Measurements from ENCODE around the gene SERBP1. TPM values are rescaled to one million over a fixed set of nuclear protein-coding genes. Genes with fewer than 3 reads are reported as not detected.
A peak's percentile ranks its signal among the peaks of the same experiment; 100 is the strongest.

The SERBP1 gene
- total and polyA plus RNA-seq, 9 donors = 206 to 443 (median 427) TPM

- H3K9me3 ChIP-seq (replicated peaks; ENCODE audit: control insufficient read depth, low read depth, low read length) = no peaks in the 10 kb centered on the region
- DNase-seq = peak; percentile 47
- peak overlapping the region; percentile 30 for H3K27ac ChIP-seq (ENCODE audit: low read length)
- peaks cover 51% of the 10 kb centered on the region for H3K4me1 ChIP-seq (ENCODE audit: control insufficient read depth, insufficient read depth, low read length)
- 76% methylated on average over 5 of the region's 5 CpGs for WGBS (ENCODE audit: insufficient coverage)
- H3K4me3 ChIP-seq (ENCODE audit: low read length) = no peak overlapping the region
- no peaks in the 10 kb centered on the region for H3K27me3 ChIP-seq (ENCODE audit: control insufficient read depth, insufficient read depth, low read length)
- H3K36me3 ChIP-seq (ENCODE audit: control insufficient read depth, insufficient read depth, low read length) = no peaks in the 10 kb centered on the region
These were observed 34.5 kb upstream of the SERBP1 start for GRCh38 chr1:67464746-67465145.

DNA sequence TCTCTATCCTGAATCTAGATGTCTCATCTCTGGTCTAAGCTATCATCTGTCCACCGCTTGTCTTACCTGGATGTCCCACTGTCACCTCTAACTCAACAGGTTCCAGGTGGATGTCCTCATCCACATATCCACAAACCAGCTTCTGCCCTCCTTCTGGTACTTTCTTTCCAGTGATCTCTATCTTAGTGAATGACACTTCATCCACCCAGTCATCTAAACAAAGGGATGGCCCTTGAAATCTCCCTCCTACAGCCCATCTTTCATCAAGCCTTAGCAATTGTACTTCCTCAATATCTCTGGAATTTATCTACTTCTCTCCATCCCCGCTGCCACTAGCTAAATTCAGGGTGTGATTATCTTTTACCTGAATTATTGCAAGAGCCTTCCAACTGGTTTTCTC, 33.9 kb upstream of the SERBP1 start:
- Histone ChIP-seq H3K27ac (ENCODE audit: low read length) (peak overlapping the region; percentile 77), H3K9me3 (replicated peaks; ENCODE audit: control insufficient read depth, low read depth, low read length) (no peaks in the 10 kb centered on the region), H3K4me3 (ENCODE audit: low read length) (no peak overlapping the region), H3K27me3 (ENCODE audit: control insufficient read depth, insufficient read depth, low read length) (no peaks in the 10 kb centered on the region), H3K4me1 (ENCODE audit: control insufficient read depth, insufficient read depth, low read length) (peaks cover 51% of the 10 kb centered on the region), H3K36me3 (ENCODE audit: control insufficient read depth, insufficient read depth, low read length) (no peaks in the 10 kb centered on the region)
- whole genome bisulfite sequencing (ENCODE audit: insufficient coverage) = 88% methylated on average over 2 of the region's 2 CpGs
- no peak for DNase-seq

DNA sequence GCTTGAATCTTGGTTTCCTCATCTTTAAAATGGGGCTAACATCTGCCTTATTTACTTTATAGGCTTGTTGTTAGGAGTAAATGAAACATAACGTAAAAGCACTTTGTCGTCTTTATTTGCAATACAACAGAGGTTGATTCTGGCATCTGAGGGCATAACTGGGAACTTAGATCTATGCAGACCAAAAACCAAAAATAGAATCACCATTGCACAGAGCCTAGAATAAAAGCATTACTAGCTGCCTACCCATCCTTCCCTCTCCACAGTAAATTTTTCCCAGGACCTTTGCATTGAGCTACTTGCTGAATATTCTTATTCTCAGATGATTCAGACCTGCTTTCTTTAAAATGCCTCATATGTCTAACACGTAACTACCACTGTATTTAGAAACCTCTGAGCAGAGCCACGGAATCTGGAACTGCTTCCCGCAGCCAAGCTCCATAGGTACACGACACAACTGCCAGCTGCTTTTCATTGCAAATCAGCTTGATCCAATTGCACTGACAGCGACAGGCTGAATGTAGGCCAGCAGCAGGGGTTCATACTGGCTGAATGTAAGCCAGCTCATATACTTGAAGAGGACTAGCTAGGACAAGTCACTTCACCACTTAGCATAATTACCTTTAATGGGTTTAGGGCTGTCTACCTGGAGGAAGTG, 33.2 kb upstream of the SERBP1 start:
- no peaks in the 10 kb centered on the region for H3K27me3 ChIP-seq (ENCODE audit: control insufficient read depth, insufficient read depth, low read length)
- DNase-seq = peak; percentile 65

DNA sequence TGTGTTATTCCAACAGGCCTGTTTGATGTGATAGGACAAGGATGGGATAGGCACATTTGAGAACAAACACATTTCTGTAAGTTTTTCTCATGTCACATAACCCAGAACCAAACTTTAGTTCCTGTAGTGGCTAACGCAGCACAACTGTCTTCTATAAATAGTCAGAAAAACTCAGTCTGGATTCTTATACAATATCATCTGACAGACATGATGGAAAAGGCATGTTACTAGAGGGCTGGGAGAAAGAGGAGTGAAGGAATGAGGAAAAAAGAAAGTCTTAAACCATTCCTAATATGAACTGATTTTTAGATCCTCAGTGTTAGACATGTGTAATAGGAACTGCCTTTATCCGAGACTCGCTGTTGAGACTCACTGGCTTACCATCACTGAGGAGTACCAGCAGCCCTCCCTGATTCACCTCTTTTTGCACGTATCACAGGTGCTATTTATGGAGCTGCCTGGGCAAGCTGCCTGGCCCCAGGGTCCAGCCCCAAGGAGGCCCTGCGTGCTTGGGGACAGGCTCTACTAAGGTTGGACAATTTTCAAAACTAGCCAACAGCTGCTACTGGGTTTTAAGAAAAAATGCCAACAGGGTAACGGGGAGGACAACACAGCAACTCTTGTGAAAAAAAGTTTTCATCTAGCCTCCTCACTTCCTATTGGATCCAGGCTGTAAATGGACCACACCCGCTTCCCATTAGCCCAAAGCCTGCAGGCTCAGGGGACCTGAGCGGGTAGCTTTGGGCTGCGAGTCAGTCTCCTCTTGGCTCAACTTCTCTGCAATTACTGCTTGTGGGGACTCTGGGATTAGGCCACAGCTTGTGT, 30.7 kb upstream of the SERBP1 start:
- no peak overlapping the region for H3K4me3 ChIP-seq (ENCODE audit: low read length)
- H3K27me3 ChIP-seq (ENCODE audit: control insufficient read depth, insufficient read depth, low read length) = no peaks in the 10 kb centered on the region
- H3K9me3 ChIP-seq (replicated peaks; ENCODE audit: control insufficient read depth, low read depth, low read length) = no peaks in the 10 kb centered on the region
- H3K4me1 ChIP-seq (ENCODE audit: control insufficient read depth, insufficient read depth, low read length) = peaks cover 40% of the 10 kb centered on the region
- no peaks in the 10 kb centered on the region for H3K36me3 ChIP-seq (ENCODE audit: control insufficient read depth, insufficient read depth, low read length)
- peak overlapping the region; percentile 82 for H3K27ac ChIP-seq (ENCODE audit: low read length)
- peak; percentile 86 for DNase-seq
- 7% methylated on average over 3 of the region's 9 CpGs for WGBS (ENCODE audit: insufficient coverage)

More for the DNA sequence above, 33.2 kb upstream of the SERBP1 start:
- no peaks in the 10 kb centered on the region for H3K9me3 ChIP-seq (replicated peaks; ENCODE audit: control insufficient read depth, low read depth, low read length)
- WGBS (ENCODE audit: insufficient coverage) = 33% methylated on average over 4 of the region's 7 CpGs
- H3K36me3 ChIP-seq (ENCODE audit: control insufficient read depth, insufficient read depth, low read length) = no peaks in the 10 kb centered on the region
- no peak overlapping the region for H3K4me3 ChIP-seq (ENCODE audit: low read length)
- peak overlapping the region; percentile 77 for H3K27ac ChIP-seq (ENCODE audit: low read length)
- peaks cover 47% of the 10 kb centered on the region for H3K4me1 ChIP-seq (ENCODE audit: control insufficient read depth, insufficient read depth, low read length)

DNA sequence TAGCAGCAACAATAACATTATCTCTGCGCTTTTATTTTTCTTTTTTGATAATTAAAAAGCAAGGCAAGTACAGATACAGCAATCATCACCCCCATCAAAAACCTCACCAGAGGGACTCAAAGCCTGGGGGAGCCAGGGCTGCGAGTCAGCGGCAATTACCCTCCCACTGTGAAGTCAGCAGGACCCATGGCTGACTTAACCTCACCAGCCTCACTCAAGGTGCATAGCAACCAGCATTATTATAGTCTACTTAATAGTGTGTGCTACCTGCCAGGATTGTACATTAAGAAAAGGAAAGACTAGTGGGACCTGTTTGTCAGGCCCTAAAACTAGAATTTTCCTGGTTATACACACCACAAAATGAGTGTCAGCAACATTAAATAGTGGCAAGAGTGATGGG, 28.9 kb upstream of the SERBP1 start:
- H3K27ac ChIP-seq (ENCODE audit: low read length) = no peak overlapping the region

GRCh38 chr1:67458663-67459062, 28.5 kb upstream of the SERBP1 start:
- Histone ChIP-seq H3K4me1 (ENCODE audit: control insufficient read depth, insufficient read depth, low read length) (peaks cover 21% of the 10 kb centered on the region), H3K36me3 (ENCODE audit: control insufficient read depth, insufficient read depth, low read length) (no peaks in the 10 kb centered on the region), H3K4me3 (ENCODE audit: low read length) (no peak overlapping the region), H3K27me3 (ENCODE audit: control insufficient read depth, insufficient read depth, low read length) (no peaks in the 10 kb centered on the region), H3K9me3 (replicated peaks; ENCODE audit: control insufficient read depth, low read depth, low read length) (no peaks in the 10 kb centered on the region), H3K27ac (ENCODE audit: low read length) (no peak overlapping the region)
- no CpG with 5 or more reads among the region's 1 CpG for WGBS (ENCODE audit: insufficient coverage)
- no peak for DNase-seq

More for the DNA sequence above, 28.9 kb upstream of the SERBP1 start:
- peaks cover 25% of the 10 kb centered on the region for H3K4me1 ChIP-seq (ENCODE audit: control insufficient read depth, insufficient read depth, low read length)
- H3K9me3 ChIP-seq (replicated peaks; ENCODE audit: control insufficient read depth, low read depth, low read length) = no peaks in the 10 kb centered on the region
- WGBS (ENCODE audit: insufficient coverage) = 92% methylated on average over 2 of the region's 3 CpGs
- no peaks in the 10 kb centered on the region for H3K27me3 ChIP-seq (ENCODE audit: control insufficient read depth, insufficient read depth, low read length)
- no peaks in the 10 kb centered on the region for H3K36me3 ChIP-seq (ENCODE audit: control insufficient read depth, insufficient read depth, low read length)
- DNase-seq = no peak
- H3K4me3 ChIP-seq (ENCODE audit: low read length) = no peak overlapping the region

- Histone ChIP-seq H3K9me3 (replicated peaks; ENCODE audit: control insufficient read depth, low read depth, low read length) (no peaks in the 10 kb centered on the region), H3K27me3 (ENCODE audit: control insufficient read depth, insufficient read depth, low read length) (no peaks in the 10 kb centered on the region), H3K4me3 (ENCODE audit: low read length) (no peak overlapping the region), H3K27ac (ENCODE audit: low read length) (no peak overlapping the region), H3K4me1 (ENCODE audit: control insufficient read depth, insufficient read depth, low read length) (peaks cover 15% of the 10 kb centered on the region), H3K36me3 (ENCODE audit: control insufficient read depth, insufficient read depth, low read length) (no peaks in the 10 kb centered on the region)
- WGBS (ENCODE audit: insufficient coverage) = 57% methylated on average over 1 of the region's 1 CpG
- DNase-seq = no peak
These were observed 27.0 kb upstream of the SERBP1 start for GRCh38 chr1:67457247-67457646.

DNA sequence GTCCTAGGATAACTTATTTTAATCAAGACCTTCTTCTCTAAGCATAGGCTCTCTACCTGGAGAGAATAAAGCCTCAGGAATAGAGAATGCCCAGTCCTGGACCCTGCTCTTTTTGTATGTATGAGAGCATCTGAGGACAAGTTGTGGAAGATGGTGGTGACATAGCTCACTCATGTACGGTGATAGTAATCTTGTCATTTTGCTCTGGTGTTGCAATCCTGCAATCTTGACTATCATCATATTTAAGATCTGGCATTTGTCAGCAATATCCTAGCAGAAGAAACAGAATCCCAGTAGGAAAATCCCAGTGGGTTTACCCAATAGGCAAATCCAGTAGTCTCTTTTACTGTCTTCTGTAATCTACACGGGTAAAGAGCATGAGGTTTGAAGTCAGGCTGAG, 21.6 kb upstream of the SERBP1 start:
- DNase-seq = no peak
- Histone ChIP-seq H3K4me1 (ENCODE audit: control insufficient read depth, insufficient read depth, low read length) (no peaks in the 10 kb centered on the region), H3K27me3 (ENCODE audit: control insufficient read depth, insufficient read depth, low read length) (no peaks in the 10 kb centered on the region), H3K36me3 (ENCODE audit: control insufficient read depth, insufficient read depth, low read length) (no peaks in the 10 kb centered on the region), H3K9me3 (replicated peaks; ENCODE audit: control insufficient read depth, low read depth, low read length) (no peaks in the 10 kb centered on the region), H3K4me3 (ENCODE audit: low read length) (no peak overlapping the region), H3K27ac (ENCODE audit: low read length) (no peak overlapping the region)
- WGBS (ENCODE audit: insufficient coverage) = no CpG with 5 or more reads among the region's 2 CpGs

- 80% methylated on average over 1 of the region's 2 CpGs for WGBS (ENCODE audit: insufficient coverage)
- no peak overlapping the region for H3K27ac ChIP-seq (ENCODE audit: low read length)
These were observed 21.2 kb upstream of the SERBP1 start for GRCh38 chr1:67451356-67451755.

GRCh38 chr1:67446893-67447292, 16.7 kb upstream of the SERBP1 start:
- no peaks in the 10 kb centered on the region for H3K4me1 ChIP-seq (ENCODE audit: control insufficient read depth, insufficient read depth, low read length)
- H3K27me3 ChIP-seq (ENCODE audit: control insufficient read depth, insufficient read depth, low read length) = no peaks in the 10 kb centered on the region
- H3K9me3 ChIP-seq (replicated peaks; ENCODE audit: control insufficient read depth, low read depth, low read length) = no peaks in the 10 kb centered on the region
- no peak for DNase-seq
- peak overlapping the region; percentile 7 for H3K27ac ChIP-seq (ENCODE audit: low read length)
- no peaks in the 10 kb centered on the region for H3K36me3 ChIP-seq (ENCODE audit: control insufficient read depth, insufficient read depth, low read length)
- H3K4me3 ChIP-seq (ENCODE audit: low read length) = no peak overlapping the region
- WGBS (ENCODE audit: insufficient coverage) = 10% methylated on average over 1 of the region's 1 CpG

More at GRCh38 chr1:67451356-67451755, 21.2 kb upstream of the SERBP1 start:
- Histone ChIP-seq H3K4me1 (ENCODE audit: control insufficient read depth, insufficient read depth, low read length) (no peaks in the 10 kb centered on the region), H3K36me3 (ENCODE audit: control insufficient read depth, insufficient read depth, low read length) (no peaks in the 10 kb centered on the region), H3K27me3 (ENCODE audit: control insufficient read depth, insufficient read depth, low read length) (no peaks in the 10 kb centered on the region), H3K9me3 (replicated peaks; ENCODE audit: control insufficient read depth, low read depth, low read length) (no peaks in the 10 kb centered on the region), H3K4me3 (ENCODE audit: low read length) (no peak overlapping the region)
- no peak for DNase-seq
